KOPT-K1 (cell line): Measurements from ENCODE around the gene RNF224.
"Not testable (repeated sequence)": the region's sequence is repeated elsewhere in the genome, so short reads cannot be mapped to it uniquely, and the experiment has no call there.

Experiments used
- H3K27ac ChIP-seq: fragments of 200-600 bp; sonication (generic); 2 replicates; pipeline ENCODE4 v1.5.1; 2016; ENCODE audit warnings: antibody characterized with exemption, mild to moderate bottlenecking, low read depth, low read length; ENCODE audit not compliant: poor library complexity, severe bottlenecking
- H3K36me3 ChIP-seq: fragments of 200-600 bp; sonication (generic); 2 replicates; pipeline ENCODE4 v1.5.1; 2017; ENCODE audit warnings: antibody characterized with exemption, mild to moderate bottlenecking, low read length, moderate library complexity; ENCODE audit not compliant: insufficient read depth
- H3K9me3 ChIP-seq: fragments of 200-600 bp; sonication (generic); 2 replicates; pipeline ENCODE4 v1.5.1; 2017; ENCODE audit warnings: antibody characterized with exemption, low read length, mild to moderate bottlenecking; ENCODE audit not compliant: insufficient read depth, poor library complexity, severe bottlenecking

Gene RNF224

DNA sequence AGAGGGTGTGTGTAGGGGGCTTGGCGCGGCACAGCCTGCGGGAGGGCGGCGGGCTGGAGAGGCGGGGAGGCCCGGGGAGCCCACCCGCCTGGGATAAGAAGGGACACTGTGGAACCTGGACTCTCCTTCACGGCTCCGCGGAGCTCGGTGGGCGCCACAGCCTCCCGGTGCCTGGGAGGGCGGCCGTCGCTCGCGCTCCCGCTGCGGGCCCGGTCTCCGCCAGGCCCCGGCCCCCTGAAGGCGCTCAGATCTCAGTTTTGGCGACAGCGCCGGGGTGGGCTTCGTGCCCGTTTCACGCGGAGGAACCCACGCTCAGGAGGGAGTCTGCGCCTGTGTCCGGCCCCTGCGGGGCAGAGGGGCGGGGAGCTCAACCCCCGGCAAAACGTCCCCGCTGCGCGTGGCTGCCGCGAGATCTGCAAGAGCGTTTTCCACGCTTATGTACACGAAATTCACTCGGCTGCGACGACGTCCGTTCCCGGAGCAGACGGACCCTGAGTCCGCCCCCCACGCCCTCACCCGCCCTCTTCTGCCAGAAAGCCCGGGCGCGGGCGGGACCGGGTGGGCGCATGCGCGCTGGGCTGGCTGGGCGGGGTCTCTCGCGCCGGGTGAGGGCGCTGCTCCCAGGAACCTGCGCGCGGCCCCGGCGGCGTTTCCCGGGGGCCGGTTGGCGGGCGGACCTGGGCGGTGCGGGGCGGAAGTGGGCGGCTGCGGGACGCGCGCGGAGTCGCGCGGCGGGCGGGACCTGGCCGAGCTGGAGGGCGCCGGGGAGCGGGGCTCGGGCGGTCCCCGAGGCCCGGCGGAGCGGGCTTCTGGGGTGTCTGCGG, 27.5 kb downstream of the RNF224 start, which contains the start of gene NELFB:
NELFB (plus strand) TSS at position 704 of the 824 bp plus-strand sequence.
- H3K27ac ChIP-seq = peak within 1 kb of the TSS; percentile 69
- H3K36me3 ChIP-seq = peaks cover 19% of the 10 kb centered on the region; the same call in 1 of the 2 replicates

DNA sequence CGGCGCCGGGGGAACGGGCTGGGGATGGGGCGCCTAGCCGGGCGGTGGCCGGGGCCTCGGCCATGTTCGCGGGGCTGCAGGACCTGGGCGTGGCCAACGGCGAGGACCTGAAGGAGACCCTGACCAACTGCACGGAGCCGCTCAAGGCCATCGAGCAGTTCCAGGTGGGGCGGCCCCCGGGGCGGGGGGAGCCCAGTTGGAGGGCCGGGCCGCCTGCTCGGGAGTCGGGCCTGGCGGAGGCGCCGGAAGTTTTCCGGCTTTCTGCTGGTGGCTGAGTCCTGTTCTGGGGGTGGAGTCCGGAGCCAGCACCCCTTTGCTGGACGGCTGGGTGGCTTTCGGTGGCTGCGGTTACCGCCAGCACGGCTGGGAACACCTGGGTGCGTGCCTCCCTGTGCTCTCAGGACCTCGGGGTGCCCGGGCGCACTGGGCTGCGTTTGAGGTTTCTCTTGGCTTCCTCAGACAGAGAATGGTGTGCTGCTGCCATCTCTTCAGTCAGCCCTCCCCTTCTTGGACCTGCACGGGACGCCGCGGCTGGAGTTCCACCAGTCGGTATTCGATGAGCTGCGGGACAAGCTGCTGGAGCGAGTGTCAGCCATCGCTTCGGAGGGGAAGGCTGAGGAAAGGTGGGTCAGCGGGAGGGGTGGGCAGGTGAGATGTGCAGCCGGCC, 28.3 kb downstream of the RNF224 start:
- H3K9me3 ChIP-seq = no peaks in the 10 kb centered on the region
- H3K27ac ChIP-seq = peak overlapping the region; percentile 69
- H3K36me3 ChIP-seq = peaks cover 19% of the 10 kb centered on the region; the same call in 1 of the 2 replicates

More for the DNA sequence above, 27.5 kb downstream of the RNF224 start, which contains the start of gene NELFB:
- no peaks in the 10 kb centered on the region for H3K9me3 ChIP-seq

DNA sequence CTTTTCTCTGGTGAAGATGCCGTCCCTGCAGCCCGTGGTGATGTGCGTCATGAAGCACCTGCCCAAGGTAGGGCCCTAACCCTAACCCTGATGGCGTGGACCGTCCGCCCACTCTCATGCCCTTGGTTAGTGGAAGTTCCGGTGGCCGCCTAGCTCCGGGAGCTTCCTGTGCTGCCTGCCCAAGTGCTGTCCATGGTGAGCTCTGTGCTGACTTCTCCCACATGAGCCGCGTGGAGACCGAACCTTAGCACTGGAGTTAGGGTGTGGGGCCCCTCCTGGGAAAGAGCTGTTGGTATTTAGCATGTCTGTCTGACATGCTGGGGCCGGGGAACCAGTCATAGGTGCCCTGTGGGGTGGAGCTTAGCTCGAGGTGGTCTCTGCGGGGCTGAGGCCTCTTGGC, 29.1 kb downstream of the RNF224 start:
- Histone ChIP-seq H3K9me3 (no peaks in the 10 kb centered on the region), H3K36me3 (peaks cover 19% of the 10 kb centered on the region; the same call in 1 of the 2 replicates), H3K27ac (no peak overlapping the region)

DNA sequence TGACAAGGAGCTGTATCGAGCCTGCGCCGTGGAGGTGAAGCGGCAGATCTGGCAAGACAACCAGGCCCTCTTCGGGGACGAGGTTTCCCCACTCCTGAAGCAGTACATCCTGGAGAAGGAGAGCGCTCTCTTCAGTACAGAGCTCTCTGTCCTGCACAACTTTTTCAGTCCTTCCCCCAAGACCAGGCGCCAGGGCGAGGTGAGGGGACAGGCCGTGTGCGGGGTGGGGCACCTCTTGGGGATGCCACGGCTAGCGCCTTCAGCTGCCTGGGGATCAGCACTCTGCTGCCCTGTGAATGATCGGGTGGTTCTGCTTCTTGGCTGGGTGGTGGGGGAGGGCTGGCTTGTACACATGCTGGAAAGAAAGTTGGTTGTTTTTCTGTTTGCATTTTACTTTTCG, 29.6 kb downstream of the RNF224 start:
- H3K9me3 ChIP-seq = no peaks in the 10 kb centered on the region
- H3K36me3 ChIP-seq = peaks cover 19% of the 10 kb centered on the region; the same call in 1 of the 2 replicates
- H3K27ac ChIP-seq = no peak overlapping the region

DNA sequence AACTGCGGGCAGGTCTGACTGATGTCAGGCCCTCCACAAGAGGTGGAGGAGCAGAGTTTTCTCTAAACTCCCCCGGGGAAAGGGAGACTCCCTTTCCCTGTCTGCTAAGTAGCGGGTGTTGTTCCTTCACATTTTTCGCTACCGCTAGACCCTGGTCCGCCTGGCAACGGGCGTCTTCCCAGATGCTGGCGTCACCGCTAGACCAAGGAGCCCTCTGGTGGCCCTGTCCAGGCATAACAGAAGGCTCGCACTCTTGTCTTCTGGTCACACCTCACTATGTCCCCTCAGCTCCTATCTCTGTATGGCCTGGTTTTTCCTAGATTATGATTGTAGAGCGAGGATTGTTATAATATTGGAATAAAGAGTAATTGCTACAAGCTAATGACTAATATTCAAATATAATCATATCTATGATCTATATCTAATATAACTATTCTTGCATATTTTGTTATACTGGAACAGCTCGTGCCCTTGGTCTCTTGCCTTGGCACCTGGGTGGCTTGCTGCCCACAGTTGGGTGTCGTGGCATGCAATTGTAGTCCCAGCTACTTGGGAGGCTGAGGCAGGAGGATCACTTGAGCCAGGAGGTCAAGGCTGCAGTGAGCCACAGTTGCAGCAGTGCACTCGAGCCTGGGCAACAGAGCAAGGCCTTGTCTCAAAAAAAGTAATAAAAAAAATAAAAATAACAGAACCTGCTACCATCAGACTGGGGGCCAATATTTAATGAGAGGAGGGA, 35.0 kb downstream of the RNF224 start:
- peaks cover 45% of the 10 kb centered on the region for H3K36me3 ChIP-seq
- H3K27ac ChIP-seq = not testable (repeated sequence)

DNA sequence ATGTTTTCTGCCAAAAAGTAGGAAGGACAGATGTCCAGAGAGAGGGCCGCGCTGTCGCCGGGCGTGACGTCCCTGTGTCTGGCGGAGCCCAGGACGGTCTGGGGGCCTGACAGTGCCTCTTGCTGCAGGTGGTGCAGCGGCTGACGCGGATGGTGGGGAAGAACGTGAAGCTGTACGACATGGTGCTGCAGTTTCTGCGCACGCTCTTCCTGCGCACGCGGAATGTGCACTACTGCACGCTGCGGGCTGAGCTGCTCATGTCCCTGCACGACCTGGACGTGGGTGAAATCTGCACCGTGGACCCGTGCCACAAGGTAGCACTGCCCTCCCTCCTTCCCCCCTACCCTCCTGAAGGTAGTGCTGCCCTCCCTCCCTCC, 35.6 kb downstream of the RNF224 start:
- peaks cover 49% of the 10 kb centered on the region for H3K36me3 ChIP-seq
- no peaks in the 10 kb centered on the region for H3K9me3 ChIP-seq
- H3K27ac ChIP-seq = no peak overlapping the region

More for the DNA sequence above, 35.0 kb downstream of the RNF224 start:
- not testable (repeated sequence) for H3K9me3 ChIP-seq

DNA sequence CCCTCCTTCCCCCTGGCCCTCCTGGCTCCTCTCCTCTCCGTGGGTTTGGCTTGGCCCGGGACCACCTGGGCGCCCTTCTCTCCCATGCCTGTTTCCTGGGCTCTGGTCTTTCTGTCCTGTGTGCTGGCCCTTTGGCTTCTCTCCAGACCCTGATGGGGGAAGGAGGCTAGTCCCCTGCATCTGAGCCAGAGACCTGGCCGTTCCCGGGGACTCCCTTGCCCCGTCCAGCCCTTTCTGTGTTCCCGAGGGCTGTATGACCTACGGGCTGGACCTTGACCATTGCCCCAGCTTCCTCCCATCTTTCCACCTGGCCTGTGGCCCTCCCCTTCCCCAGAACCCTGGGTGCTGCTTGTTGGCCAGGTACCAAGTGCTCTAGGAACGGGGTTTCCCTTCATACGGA, 36.2 kb downstream of the RNF224 start:
- H3K27ac ChIP-seq = no peak overlapping the region
- peaks cover 55% of the 10 kb centered on the region for H3K36me3 ChIP-seq
- H3K9me3 ChIP-seq = no peaks in the 10 kb centered on the region

DNA sequence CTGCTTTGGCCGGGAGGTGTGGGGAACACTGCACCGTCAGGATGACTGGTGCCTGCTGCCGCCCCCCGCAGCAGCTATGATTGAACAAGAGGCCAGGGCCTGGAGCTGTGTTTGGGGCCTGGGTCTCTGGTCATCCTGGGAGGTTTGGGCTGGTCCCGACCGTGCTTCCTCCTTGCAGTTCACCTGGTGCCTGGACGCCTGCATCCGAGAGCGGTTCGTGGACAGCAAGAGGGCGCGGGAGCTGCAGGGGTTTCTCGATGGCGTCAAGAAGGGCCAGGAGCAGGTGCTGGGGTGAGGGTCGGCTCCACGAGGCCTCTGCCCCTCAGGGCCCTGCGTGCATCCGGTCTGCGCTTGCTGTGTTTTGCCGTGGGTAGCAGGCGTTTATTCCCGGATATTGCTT, 36.8 kb downstream of the RNF224 start:
- Histone ChIP-seq H3K9me3 (no peaks in the 10 kb centered on the region), H3K27ac (no peak overlapping the region), H3K36me3 (peaks cover 55% of the 10 kb centered on the region)

DNA sequence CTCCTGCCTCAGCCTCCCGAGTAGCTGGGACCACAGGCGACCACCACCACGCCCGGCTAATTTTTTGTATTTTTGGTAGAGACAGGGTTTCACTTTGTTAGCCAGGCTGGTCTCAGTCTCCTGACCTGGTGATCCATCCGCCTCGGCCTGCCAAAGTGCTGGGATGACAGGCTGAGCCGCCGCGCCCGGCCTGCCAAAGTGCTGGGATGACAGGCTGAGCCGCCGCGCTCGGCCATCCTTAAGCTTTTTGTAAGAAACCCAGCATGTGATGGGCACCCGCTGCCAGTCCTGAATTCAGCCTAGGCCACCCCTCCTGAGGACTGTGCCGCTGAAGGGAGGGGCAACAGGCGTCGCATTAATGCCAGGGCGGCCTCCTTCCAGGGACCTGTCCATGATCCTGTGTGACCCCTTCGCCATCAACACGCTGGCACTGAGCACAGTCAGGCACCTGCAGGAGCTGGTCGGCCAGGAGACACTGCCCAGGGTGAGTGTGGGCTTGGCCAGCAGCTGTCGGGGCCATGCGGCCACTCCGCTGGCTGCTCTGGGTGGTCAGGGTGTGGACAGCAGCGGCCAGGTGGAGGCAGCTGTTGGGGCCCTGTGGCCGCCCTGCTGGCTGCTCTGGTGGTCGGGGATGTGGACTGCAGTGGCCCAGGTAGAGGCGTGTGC, 38.3 kb downstream of the RNF224 start:
- Histone ChIP-seq H3K27ac (no peak overlapping the region), H3K9me3 (no peaks in the 10 kb centered on the region), H3K36me3 (peaks cover 60% of the 10 kb centered on the region)

DNA sequence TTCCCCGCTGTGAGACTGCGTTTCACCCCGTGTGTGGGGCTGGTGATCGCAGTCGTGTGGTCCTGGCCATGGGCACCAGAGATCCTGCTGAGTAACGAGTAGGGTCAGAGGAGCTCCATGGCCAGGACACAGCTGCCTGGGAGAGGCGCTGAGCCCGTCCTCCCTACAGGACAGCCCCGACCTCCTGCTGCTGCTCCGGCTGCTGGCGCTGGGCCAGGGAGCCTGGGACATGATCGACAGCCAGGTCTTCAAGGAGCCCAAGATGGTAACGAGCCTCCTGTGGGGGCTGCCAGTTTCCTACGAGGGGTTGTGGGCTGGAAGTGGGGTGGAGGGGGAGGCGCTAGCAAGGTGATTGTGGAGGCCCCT, 38.8 kb downstream of the RNF224 start:
- H3K9me3 ChIP-seq = no peaks in the 10 kb centered on the region
- H3K36me3 ChIP-seq = peaks cover 60% of the 10 kb centered on the region
- no peak overlapping the region for H3K27ac ChIP-seq

DNA sequence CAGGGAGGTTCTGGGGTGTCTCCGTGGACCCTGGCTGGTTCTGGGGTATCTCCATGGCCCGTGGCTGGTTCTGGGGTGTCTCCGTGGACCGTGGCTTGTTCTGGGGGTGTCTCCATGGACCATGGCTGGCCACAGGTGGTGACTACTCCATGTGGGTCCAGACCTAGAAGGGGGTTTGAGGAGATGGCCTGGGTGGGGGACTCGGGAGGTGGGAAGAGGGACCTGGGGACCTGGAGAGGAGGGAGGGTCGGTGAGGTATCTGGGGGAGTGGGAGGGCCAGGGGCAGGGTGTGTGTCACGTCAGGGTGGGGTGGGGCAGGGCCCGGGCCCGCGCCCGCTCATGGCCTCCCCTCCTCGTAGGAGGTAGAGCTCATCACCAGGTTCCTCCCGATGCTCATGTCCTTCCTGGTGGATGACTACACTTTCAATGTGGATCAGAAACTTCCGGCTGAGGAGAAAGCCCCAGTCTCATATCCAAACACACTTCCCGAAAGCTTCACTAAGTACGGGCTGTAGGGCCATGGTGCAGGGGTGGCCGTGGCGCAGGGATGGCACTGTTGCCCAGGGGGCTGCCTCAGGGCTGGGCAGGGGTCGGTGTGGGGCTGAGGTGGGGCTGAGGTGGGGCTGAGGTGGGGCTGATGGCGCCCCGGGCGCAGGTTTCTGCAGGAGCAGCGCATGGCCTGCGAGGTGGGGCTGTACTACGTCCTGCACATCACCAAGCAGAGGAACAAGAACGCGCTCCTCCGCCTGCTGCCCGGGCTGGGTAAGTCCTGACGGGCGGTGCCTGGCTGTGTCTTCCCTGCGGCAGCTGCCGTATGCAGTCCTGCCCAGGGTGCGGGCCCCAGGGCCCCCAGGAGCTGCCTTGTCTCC, 39.5 kb downstream of the RNF224 start:
- Histone ChIP-seq H3K36me3 (peaks cover 60% of the 10 kb centered on the region), H3K27ac (no peak overlapping the region), H3K9me3 (no peaks in the 10 kb centered on the region)

DNA sequence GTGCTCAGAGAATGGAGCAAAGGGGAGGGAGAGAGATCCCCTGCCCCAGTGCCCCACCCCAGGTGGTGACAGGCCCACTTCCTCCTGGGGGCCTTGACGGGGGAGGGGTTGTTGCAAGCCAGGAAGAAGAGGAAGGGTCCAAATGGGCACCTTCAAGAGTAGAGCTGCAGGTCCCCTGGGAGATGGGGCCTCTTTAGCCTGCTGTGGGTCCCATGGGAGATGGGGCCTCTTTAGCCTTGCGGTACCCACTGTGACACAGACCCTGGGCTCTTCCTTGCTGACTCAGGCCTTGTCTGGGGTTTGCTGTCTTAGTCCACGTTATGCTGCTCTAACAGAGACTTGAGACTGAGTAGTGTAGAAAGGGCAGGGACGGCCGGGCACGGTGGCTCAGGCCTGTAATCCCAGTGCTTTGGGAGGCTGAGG, 40.6 kb downstream of the RNF224 start:
- H3K27ac ChIP-seq = no peak overlapping the region
- H3K36me3 ChIP-seq = peaks cover 70% of the 10 kb centered on the region
- no peaks in the 10 kb centered on the region for H3K9me3 ChIP-seq

DNA sequence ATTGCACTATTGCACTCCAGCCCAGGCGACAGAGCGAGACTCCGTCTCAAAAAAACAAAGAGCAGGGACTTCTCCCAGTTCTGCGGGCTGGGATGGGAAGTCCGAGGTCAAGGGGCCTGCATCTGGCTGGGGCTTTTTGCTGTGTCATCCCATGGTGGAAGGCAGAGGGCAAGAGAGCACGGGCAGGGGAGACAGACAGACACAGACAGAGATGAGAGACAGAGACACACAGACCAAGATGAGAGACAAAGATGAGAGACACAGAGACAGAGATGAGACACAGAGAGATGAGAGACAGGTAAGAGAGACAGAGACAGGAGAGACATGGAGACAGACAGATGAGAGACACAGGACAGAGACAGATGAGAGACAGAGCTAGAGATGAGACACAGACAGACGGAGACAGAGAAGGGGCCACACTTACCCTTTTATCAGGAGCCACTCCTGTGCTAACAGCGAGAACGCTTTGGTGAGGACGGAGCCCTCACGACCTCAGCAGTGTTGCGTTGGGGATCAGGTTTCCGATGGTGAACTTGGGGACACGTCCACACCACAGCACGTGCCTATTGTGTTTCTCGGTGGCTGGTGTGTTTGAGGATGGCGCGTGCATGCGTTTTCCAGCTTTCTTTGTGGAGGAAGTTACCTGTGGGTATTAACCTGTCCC, 41.4 kb downstream of the RNF224 start:
- H3K27ac ChIP-seq = no peak overlapping the region

More for the DNA sequence above, 41.4 kb downstream of the RNF224 start:
- Histone ChIP-seq H3K36me3 (peaks cover 71% of the 10 kb centered on the region), H3K9me3 (no peaks in the 10 kb centered on the region)
